ENCODE results near the gene TMCO1.
"Not testable (repeated sequence)": the region's sequence is repeated elsewhere in the genome, so short reads cannot be mapped to it uniquely, and the experiment has no call there.

Gene TMCO1, protein sequence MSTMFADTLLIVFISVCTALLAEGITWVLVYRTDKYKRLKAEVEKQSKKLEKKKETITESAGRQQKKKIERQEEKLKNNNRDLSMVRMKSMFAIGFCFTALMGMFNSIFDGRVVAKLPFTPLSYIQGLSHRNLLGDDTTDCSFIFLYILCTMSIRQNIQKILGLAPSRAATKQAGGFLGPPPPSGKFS

DNA sequence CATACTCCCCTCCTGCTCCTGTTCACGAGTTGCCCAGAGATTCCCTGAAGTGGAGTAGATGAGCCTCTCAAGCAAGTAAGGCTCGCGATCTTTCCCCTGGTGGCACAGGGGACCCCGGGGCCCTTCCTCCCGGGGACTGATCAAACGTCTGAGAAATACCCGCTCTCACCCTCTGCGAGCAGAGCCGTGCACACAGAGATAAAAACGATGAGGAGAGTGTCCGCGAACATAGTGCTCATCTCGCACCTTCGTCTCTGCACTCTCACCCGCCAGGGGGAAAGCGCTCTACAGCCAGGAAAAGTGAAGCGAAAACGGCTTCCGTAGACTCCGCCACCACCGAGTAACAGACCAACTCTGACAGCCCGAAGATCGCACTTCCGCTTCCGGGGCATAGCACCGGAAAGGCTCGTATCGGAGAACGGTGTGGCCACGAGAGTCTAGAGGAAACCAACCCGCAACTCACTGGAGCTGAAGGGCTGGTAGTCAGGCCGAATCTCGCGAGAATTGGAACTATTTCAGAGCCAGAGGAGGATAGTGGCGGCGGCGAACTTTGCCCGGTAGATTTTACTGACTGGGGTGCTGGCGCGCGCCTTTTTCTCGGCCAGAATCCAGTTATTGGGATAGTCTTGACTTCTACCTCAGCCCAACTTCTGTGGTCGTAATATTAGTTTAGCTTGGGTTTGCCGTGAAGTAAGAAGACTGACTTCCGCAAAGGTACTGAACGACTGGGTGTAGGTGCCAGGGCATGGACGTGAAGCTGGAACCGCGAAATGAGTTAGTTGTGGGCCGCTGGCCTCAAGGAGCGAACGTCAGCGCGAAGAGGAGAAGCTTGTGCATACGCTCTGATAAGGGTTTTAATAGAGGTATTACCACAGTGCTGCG is at the start of gene TMCO1:
TMCO1 (minus strand) TSS at position 356 of the 882 bp plus-strand sequence; CDS start at position 239, 117 bp downstream.
- peak; percentile 95 for DNase-seq

DNA sequence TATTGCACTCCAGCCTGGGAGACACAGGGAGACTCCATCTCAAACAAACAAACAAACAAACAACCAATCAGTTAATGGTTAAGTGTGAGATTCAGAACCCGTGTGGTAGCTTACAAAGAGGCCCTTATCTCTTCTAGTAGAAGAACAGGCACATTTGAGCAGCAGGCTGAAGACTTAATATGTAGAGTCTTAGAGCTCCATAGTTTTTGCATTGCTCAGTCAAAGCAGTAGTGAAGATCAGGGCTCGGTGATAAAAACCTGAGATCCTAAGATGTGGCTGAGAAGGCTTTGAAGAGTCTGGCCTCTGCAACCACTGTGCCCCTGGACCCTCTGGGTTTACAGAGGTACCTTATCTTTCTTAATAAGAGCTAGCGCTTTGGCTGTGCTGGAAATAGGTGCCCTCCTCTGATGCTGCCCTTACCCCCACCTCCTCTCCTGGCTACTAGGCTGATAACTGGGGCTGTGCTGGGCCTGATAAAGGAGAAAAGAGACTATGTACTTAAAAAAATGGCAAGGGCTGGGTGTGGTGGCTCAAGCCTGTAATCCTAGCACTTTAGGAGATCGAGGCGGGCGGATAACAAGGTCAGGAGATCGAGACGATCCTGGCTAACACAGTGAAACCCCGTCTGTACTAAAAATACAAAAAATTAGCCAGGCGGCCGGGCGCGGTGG is 48.3 kb upstream of the TMCO1 start:
- no peak for DNase-seq

DNA sequence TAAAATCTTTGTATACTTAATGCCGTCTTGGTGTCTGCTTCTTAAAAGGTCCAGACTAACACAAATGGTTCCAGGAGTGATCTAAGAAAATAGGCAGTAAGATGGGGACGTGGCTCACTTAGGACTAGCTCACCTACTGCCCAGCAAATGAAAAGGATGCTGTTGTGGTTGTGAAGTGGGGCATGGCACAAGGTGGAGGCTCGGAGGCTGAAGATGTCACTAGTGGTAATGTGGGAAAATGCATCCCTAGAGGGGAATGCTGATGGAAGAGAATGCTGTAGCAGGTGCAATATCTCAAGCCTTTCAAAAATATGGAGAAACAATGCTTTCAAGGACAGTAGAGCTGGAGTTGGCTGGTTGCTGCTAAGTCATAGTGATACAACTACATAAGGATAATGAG is 47.5 kb upstream of the TMCO1 start:
- no peak for DNase-seq

DNA sequence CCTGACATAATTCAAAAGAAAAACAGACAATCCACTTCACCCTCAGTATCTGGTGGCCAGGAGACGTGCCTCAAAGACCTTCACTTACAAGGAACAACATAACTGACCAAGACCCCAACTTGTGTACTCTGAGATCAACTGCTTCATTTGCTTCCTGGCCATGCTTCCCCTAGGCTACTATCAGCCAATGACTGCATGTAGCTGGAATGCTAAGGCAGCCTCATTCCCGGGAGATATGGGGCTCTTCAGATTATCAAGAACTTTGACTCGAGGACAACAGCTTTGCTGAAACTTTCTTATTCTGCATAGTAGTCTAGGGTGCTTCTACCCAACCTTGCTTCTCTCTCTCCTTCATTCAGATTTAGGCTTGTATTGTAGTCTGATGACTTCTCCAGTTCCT is 47.1 kb upstream of the TMCO1 start:
- no peak for DNase-seq

DNA sequence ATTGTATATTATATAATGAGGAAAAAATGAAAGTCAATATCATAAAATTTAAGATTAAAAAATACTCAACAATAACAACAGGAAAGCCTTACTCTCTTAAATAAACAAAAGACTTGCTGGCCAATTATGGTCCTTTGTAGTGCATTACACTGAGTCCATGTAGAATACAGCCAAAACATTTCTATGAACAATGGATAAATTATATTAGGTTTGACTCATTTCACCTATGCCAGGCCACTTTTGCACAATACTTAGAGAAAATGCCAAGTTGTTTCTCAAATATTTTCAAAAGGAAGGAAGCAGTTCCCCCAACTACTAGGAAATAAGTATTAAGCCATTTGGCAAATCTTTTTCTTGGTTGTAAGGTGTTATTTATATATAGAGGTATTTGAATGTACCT is 38.9 kb upstream of the TMCO1 start:
- no peak for DNase-seq

DNA sequence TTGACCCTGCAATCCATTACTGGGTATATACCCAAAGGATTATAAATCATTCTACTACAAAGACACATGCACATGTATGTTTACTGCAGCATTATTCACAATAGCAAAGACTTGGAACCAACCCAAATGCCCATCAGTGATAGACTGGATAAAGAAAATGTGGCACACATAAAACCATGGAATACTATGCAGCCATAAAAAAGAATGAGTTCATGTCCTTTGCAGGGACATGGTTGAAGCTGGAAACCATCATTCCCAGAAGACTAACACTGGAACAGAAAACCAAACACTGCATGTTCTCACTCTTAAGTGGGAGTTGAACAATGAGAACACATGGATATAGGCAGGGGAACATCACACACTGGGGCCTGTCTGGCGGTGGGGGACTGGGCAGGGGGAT is 35.8 kb upstream of the TMCO1 start:
- DNase-seq: not testable (repeated sequence)

DNA sequence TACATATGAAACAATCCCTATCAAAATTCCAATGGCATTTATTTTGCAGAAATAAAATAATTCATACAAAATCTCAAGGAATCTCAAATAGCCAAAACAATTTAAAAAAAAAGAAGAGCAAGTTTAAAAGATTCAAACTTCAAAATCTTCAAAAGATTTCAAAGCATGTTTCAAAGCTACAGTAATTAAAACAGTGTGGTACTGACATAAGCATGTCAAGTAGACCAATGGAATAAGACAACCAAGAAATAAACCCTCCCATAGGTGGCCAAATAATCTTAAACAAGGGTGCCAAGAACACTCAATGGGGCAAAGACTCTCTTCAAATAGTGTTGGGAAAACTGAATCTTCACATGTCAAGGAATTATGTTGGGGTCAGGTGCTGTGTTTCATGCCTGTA is 30.7 kb upstream of the TMCO1 start:
- DNase-seq: no peak

DNA sequence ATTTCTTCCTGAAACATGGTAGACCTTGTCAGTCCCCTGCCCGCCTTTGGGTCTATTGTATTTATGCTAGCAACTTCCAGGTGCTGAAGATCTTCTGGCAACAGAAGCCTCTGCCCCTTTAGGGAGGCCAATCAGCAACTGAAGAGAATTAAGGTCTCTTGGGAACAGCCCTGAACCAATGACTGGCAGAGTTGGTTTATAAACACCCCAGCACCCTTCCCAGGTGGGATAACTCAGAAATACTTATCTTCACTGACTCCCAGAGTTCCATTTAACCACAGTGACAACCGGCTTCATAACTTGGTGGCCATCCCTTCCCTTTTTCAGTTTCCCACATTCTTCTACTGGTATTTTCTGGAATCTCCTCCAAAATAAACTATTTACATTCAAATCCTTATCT is 27.2 kb upstream of the TMCO1 start:
- no peak for DNase-seq

DNA sequence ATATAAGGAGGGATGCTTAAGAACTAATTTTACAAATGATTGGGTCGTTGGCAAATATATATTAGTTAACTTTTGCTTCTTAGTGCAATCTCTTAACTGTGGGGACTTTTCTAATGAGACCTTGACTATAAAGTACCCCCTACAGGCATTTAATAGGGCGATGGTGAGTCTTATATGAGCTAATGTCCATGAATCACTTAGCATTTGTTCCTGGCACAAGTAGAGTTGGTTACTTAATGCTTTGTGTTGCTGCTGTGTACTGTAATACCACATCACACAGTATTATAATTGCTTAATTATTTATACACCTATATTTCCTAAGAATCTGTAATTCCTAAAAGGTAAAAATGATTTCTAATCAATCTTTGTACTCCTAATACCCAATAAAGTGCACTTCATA is 25.3 kb upstream of the TMCO1 start:
- DNase-seq: no peak

DNA sequence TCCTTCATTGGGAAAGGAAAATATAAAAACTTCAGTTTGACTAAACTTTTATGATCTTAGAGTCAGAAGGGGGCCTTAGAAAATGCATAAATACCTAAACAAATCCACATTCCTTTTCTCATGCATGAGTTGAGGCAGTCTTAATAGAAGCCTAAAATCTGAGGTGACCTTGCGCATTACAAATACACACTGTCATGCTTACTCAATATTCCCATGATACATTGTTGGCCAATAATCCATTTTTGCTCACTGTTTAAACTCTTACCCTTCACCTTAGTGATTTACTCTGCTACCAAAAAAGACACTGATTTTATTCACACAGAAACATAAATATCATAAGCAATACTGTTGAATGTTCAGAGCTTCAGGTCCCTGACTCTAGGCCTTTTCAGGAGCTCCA is 19.1 kb upstream of the TMCO1 start:
- DNase-seq: no peak

DNA sequence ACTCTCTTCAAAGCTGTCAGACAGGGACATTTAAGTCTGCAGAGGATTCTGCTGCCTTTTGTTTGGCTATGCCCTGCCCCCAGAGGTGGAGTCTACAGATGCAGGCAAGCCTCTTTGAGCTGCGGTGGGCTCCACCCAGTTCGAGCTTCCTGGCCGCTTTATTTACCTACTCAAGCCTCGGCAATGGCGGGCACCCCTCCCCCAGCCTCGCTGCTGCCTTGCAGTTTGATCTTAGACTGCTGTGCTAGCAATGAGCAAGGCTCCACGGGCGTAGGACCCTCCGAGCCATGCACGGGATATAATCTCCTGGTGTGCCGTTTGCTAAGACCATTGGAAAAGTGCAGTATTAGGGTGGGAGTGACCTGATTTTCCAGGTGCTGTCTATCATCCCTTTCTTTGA is 14.9 kb upstream of the TMCO1 start:
- DNase-seq: not testable (repeated sequence)

DNA sequence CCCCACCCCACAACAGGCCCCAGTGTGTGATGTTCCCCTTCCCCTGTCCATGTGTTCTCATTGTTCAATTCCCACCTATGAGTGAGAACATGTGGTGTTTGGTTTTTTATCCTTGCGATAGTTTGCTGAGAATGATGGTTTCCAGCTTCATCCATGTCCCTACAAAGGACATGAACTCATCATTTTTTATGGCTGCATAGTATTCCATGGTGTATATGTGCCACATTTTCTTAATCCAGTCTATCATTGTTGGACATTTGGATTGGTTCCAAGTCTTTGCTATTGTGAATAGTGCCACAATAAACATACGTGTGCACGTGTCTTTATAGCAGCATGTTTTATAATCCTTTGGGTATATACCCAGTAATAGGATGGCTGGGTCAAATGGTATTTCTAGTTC is 9.5 kb upstream of the TMCO1 start:
- DNase-seq: not testable (repeated sequence)

DNA sequence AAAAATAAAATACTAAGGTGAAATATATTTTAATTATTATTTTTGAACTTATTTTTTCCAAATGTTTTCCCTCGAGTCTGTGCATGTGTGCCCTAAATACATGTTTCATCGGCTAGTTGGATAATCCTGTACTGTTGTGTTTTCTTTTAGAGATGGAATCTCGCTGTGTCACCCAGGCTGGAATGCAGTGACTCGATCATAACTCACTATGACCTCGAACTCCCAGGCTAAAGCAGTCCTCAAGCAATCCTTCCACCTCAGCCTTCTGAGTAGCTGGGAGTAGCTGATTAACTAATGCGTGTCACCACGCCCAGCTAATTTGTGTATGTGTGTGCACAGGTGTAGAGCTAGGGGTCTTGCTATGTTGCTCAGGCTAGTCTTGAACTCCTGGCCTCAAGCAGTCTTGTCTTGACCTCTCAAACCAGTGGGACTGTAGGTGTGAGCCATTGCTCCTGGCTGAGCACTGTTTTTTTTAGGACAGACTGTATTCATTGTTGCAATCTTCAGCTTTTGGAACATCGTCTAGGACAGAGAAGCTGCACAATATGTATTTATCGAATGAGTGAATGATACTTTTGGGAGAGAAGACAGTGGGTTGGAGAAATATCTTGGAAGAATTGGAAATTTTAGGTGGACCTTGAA is 4.8 kb upstream of the TMCO1 start:
- DNase-seq: no peak

DNA sequence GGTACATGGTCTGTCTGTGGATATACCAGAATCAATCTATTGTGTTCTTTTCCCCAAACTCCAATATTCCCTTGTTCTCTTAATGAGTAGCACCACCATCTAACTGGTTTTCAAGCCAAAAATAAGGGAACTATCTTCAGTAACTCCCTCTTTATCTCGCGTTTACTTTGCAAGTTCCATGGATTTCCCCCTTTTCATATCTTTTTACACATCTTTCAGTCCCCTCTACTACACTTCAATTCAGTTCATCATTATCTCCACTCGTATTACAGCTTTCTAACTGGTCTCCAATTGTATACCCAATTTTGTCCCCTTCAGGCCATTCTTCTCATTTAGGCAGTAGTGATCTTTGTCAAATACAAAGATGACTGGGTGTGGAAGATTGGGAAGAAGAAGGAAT is 4.1 kb upstream of the TMCO1 start:
- no peak for DNase-seq

DNA sequence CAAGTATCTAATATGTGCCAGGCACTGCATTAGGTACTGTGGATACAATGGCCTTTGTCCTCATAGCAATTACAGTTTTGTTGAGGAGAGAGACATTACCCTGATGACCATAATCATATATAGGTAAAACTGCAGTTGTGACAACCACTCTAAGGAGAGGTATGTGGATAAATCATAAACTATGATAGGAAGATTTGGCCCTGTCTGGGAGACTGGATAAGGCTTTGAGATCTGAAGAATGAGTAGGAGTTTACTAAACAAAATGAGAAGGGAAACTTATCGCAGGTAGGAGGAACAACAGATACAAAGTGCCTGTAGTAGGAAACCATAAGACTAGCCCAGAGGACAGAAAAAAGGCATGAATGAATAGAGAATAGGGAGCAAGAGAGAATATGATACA is 4.4 kb downstream of the TMCO1 start:
- no peak for DNase-seq

DNA sequence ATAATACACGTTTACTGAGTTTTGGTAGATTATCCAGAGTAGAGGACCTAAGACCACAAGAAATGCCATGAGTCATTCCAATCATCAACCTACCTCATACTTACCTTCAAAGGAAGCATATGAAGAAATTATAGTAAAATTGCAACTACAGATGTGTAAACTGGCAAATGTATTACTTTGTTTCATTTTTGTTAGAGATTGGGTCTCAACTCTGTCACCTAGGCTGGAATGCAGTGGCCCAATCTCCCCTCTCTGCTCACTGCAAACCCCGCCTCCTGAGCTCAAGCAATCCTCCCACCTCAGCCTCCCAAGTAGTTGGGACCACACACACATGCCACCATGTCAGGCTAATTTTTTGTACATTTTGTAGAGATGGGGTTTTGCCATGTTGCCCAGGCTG is 5.2 kb downstream of the TMCO1 start:
- no peak for DNase-seq

DNA sequence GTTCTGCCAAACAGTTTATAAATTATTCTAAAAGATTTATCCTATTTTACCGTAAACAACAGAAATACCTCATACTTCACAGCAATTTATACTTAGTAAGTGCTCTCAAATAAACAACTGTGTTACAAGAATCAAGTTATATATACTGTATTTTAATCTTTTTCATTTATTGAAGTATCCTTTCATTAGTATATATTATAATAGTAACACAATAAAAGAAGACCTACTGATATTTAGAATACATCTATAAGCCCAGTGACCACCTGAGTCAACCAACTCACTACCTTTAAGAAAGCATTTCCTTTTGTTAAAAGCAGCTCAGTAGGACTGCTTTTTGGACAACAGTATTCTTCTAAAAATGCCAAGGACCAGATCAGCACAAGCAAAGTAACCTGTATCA is 5.9 kb downstream of the TMCO1 start:
- DNase-seq: no peak

DNA sequence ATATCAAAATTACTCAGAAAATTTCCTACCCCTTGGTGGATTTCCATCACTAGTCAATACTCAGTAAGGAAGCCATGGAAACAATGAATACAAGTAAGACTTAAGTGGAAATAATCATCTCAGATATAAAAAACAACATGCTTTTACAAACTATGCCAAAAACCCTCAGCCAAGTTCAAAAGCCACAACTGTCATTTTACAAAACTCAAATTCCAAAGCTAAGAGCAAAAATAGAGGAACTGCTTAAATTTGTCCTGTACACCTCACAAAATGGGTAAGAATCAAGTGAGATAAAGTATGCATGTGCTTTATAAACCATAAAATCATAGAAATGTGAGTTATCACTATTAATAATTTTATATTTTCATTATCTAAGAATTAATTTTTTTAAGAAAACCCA is 9.6 kb downstream of the TMCO1 start:
- DNase-seq: no peak

DNA sequence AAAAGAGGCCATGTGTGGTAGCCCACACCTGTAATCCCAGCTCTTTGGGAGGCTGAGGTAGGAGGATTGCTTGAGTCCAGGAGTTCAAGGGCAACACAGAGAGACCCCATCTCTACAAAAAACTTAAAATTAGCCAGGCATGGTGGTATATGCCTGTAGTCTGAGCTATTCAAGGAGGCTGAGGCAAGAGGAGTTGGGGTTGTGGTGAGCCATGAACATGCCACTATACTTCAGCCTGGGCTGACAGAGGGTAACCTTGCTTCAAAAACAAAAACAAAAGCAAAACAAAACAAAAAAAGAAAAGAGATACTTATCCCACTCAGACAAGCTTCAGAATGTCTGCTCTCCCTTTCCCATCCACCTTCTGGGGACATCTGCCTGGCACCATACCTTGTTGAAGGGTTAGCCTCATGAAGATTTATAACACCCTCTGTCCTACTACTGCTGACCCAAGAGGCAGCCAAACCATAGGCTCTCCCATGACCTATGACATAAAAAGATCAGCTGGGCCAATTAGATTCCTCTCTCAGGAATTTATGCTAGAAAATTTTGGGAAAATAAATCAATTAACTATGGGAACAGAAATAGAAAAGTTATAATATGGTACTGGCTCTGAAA is 13.2 kb downstream of the TMCO1 start:
- DNase-seq: no peak

DNA sequence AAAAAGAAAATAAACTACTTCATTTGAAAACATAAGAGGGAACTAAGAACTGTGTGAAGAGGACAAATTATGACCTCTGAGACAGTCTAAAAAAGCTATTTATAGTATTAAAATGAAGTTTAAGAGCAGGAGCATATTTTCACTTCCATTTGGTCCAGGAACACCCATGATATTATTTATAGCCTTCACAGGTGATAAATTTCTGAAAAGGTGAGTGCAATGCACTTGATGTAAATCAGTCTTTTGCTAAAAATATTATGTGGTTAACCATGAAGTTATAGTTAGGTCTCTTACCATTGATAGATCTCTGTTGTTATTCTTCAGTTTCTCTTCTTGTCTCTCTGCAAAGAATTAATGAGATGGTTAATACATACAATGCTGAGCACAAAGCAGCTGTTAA is 14.7 kb downstream of the TMCO1 start:
- no peak for DNase-seq

DNA sequence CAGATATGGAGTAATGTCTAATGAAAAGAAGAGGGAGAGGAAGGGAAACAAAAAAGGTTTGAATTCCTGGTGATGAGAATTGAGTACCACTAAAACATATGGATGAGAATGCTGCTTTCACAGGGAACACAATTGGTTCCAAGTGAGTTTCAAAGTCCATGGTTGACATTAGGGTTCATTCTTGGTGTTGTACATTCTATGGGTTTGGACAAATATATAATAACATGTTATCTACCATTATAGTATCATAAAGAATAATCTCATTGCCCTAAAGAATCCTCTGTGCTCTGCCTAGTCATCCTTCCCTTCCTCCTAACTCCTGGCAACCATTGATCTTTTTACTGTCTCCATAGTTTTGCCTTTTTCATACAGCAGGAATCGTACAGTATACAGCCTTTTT is 20.1 kb downstream of the TMCO1 start:
- no peak for DNase-seq

DNA sequence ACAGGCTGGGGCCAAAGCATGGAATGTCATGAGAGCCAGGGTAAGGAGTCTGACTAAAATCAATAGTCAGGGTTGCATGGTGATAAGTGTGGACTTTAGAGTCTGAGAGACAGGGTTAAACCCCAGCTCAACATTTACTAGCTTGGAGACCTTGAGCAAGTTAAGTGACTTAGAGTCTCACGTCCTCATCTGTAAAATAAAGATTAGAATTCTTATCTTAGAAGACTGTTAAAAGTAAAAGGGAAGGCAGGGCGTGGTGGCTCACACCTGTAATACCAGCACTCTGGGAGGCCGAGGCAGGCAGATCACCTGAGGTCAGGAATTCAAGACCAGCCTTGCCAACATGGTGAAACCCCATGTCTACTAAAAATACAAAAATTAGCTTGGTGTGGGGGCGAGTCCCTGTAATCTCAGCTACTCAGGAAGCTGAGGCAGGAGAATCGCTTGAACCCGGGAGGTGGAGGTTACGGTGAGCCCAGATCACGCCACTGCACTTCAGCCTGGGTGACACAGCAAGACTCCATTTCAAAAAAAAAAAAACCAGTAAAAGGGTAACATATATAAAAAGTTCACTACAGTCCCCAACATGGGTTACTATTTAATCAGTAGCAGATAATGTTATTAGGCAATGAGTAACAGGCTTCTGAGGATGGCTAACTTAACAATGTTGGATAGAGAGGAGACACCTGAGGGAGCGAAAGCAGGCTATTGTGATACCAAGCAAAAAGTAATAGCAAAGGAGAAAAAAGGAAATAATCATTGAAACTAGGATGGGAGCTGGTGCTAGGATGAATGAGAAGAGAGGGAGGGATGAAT is 20.8 kb downstream of the TMCO1 start:
- no peak for DNase-seq

Measured in retina (tissue), 1 donor.